GM18873 (cell line): ENCODE results near the gene CUTA.

Source experiments
- ATAC-seq: cut with Tn5 transposase; IDR thresholded peaks from one replicate; pipeline ENCODE4 v1.9.1; 2021; ENCODE audit warnings: mild to moderate bottlenecking, moderate library complexity, moderate number of reproducible peaks; ENCODE audit not compliant: unreplicated experiment, low FRiP score

CUTA gene

DNA sequence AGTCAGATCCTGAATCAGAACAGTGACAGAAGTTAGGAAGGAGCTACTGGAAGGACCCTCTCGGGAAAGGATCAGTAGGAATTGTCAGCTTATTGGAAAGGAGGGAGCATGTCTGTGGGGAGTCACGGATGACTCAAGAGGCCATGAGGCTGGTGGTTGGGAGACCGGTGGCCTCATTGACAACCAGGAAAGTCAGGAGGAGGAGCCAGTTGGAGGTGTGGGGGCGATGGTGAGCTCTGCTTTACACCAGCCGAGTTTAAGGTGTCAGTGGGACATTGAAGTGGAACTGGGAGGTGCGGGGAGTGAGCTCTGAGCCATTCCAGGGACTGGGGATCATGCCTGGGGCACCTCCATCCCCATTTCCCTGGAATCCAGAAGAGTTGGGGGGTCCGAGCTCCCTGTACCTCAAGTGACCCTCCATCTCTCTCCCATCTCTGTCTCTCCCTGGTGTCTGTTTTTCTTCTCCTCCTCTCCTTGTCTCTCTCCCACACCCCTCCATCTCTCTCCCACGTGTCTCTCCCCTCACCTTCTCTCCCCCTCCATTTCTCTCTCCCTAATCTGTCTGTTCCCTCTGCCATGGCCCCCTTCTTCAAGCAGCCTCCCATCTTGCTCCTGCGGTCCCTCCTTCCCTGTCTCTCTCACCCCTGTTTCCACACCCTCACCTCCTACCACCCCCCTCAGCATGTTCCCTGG lies 22.2 kb upstream of the CUTA start:
- no peak for ATAC-seq

GRCh38 chr6:33438978-33439594 lies 21.2 kb upstream of the CUTA start:
- no peak for ATAC-seq

GRCh38 chr6:33437666-33438065 lies 19.8 kb upstream of the CUTA start:
- no peak for ATAC-seq

GRCh38 chr6:33434961-33435360 lies 17.1 kb upstream of the CUTA start:
- ATAC-seq = no peak

DNA sequence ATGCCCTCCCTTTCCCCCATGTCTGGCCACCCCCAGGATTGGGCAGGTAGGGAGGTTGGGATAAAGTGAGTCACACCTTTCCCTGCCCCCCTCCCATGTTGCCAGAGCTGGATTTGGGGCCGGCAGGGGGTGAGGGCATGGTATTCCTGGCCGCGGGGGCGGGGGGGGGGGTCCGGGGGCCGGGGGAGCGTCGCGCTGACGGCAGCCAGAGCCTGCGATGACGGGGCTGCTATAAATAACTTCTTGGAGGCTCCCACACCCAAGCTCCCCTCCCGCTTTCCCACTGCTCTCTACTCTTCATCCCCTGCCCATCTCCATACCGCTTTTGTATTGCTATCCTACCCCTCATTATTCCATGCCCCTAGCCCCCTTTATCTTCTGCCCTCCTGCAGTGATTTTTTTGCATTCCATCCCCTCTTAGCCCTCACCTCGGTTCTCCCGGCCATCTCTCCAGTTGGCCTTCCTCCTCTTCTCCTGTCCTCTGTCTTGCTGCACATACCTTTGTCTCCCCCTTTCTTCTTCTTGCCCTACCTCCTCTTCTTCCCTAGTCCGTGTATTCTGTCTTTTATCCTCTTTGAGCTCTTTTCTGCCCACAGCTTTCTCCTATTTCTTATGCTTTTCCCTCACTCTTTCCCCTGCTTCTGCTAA lies 15.8 kb upstream of the CUTA start:
- no peak for ATAC-seq

DNA sequence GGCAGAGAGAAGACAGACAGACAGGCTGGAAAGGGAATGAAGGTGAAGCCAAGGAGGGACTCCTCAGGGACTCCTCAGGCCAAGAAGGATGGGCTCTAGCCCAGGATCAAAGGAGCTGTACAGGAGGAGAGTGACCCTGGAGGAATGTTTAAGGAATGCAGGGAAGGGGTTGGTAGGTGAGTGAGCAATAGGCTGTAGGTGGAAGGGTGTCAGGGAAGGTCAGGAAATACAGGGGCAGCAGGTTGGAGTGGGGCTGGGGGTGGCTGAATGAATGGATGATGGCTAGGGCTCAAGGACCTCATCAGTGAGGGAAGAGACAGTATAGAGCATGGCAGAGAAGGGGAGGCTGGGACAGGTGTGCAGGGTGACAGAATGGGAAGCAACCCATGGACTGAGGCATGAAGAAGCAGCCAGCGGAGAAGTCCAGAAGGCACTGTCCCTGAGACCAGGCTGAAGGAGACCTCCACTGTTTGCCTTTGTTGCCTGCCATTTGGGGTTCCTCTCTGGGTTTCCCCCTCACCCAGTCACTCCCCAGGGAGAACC lies 15.2 kb upstream of the CUTA start:
- ATAC-seq = no peak

- ATAC-seq = no peak
Observed at GRCh38 chr6:33432546-33432945, 14.6 kb upstream of the CUTA start.

GRCh38 chr6:33431880-33432541 lies 14.1 kb upstream of the CUTA start:
- ATAC-seq = no peak

- ATAC-seq = no peak
Observed at GRCh38 chr6:33430991-33431879, 13.3 kb upstream of the CUTA start.

DNA sequence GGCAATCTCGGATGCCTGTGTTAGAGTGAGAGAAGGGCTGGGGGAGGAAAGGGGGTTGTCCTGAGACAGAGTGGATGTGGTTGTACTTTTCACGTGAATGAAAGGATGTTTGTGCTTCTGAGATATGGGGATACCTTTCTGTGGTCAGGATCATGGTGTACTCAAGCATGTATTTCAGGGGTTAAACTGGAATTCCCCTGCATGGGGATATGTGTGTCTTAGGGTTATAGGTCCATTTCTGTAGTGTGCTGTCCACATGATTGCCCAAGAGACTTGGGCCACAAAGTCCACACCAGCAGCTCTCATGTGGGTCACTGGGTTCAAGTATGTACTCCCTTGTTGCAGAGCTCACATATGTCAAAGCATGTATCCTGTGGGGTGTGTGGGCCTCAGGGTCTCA lies 12.4 kb upstream of the CUTA start:
- ATAC-seq = no peak

DNA sequence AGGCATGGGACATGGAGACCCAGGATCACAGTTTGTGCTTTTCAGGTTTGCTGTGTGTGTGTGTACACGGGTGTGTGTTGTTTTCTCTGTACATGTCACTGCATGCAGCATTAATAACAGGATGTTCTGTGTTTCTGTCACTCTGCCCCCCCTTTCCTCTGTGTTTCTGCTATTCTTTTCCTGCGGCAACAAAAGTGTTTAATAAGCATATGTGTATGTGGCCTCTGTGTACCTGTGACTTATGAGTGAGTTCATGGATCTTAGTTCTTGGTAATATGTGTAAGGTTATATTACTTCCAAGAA lies 11.8 kb upstream of the CUTA start:
- no peak for ATAC-seq

- ATAC-seq = no peak
Observed at GRCh38 chr6:33428966-33429749, 11.3 kb upstream of the CUTA start.

GRCh38 chr6:33428224-33428965 lies 10.5 kb upstream of the CUTA start:
- ATAC-seq = no peak

- ATAC-seq = no peak
Observed at GRCh38 chr6:33427585-33428223, 9.8 kb upstream of the CUTA start.

- no peak for ATAC-seq
Observed at GRCh38 chr6:33426590-33427511, 8.9 kb upstream of the CUTA start.

DNA sequence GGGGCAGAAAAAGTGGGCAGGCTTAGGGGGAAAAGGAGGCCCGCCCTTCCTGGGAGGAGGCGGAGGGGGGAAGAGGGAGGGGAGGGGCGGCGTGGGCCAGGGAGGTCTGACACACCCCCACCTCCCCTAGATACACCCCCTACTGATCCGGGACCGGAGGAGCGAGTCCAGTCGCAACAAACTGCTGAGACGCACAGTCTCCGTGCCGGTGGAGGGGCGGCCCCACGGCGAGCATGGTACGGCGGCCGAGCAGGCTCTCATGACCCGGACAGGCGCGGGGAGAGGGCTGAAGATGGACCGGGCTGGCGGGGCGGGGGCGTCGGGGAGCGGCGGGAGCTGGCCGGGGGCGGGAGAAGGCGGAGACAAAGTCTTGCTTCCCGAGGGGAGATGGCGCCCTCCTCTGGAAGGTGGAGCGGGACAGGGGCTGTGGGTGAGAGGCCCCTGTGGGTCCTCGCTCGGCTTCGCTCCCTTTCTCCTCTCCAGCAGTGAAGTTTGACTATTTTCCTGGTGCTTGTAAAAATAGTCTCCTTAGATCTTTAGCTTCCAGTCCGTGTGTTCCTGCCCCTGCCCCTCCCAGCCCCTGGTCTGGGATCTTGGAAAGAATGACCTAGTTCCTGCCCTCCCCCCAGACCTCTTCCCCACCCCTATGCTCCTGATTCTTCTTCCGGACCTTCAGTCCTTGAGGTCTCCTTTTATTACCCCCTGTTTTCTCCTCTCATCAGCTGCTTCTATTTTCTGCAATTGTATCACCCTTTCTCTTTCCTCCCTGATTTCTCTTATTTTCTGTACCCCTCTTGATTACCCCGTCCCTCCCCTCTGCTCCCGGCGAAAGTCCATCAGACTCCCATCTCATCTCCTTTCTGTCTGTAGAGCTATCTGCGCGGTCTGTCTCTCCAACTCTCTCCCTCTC lies 8.0 kb upstream of the CUTA start:
- no peak for ATAC-seq
